Right lobe of liver (tissue), 6 donors: Measurements from ENCODE around the gene SSR3. TPM values are rescaled to one million over a fixed set of nuclear protein-coding genes. Genes with fewer than 3 reads are reported as not detected.

Source experiments
- ATAC-seq, 4 donors: fragments of 200-7000 bp; cut with Tn5 transposase; one replicate each; pipeline ENCODE4 v1.9.1; 2020; ENCODE audit warnings: mild to moderate bottlenecking in 4 of 4, moderate library complexity in 4 of 4
- DNase-seq, 3 donors: peaks; one replicate each; pipeline ENCODE4 v3.0.0-alpha.2; 2020
- H3K27ac ChIP-seq, 3 donors: fragments of 200-600 bp; one replicate each; pipeline ENCODE4 v1.8.0; 2022
- H3K27me3 ChIP-seq, 2 donors: fragments of 200-600 bp; one replicate each; pipeline ENCODE4 v1.8.0; 2022
- H3K36me3 ChIP-seq, 4 donors: fragments of 200-600 bp; sonication (generic) in 1 of 4; one replicate each; pipeline versions ENCODE4 v1.5.1 to v1.8.0; 2017 to 2022; ENCODE audit warnings: control low read depth in 1 of 4
- H3K4me1 ChIP-seq, 4 donors: fragments of 200-600 bp; sonication (generic) in 1 of 4; one replicate each; pipeline versions ENCODE4 v1.5.1 to v1.8.0; 2017 to 2022; ENCODE audit warnings: control low read depth in 1 of 4
- H3K4me3 ChIP-seq, 3 donors: fragments of 200-600 bp; one replicate each; pipeline ENCODE4 v1.8.0; 2022
- H3K9me3 ChIP-seq, 4 donors: fragments of 200-600 bp; sonication (generic) in 1 of 4; one replicate each; pipeline versions ENCODE4 v1.5.1 to v1.8.0; 2017 to 2022; ENCODE audit warnings: control low read depth in 1 of 4
- POLR2A ChIP-seq: fragments of 450-650 bp; IDR thresholded peaks from one replicate; pipeline ENCODE4 v1.6.1; 2017; ENCODE audit warnings: antibody characterized with exemption, mild to moderate bottlenecking
- WGBS: methylation state at CpG from one replicate; pipeline ENCODE4 v1.1.6; 2018; ENCODE audit warnings: low coverage, low lambda C conversion rate; ENCODE audit not compliant: insufficient coverage; ENCODE audit errors: missing lambda C conversion rate; 5-methylcytosine and 5-hydroxymethylcytosine counted together
- intact Hi-C, 2 donors: fragments of 100-400 bp; cut with DNase I; formaldehyde crosslinking; loops; one replicate each; pipeline versions ENCODE4 v1.11.2 to v1.14.1; 2022
- long read RNA-seq: library from polyadenylated mRNA; unstranded; transcript quantifications from one replicate; pipeline ENCODE4 v2.0.0, GENCODE V29; 2019
- total RNA-seq, 6 experiments: library from RNA; depleted of rRNA in 2 of 6; stranded (reverse); fragments of >200 nt in 2 of 6; fragmentation: NEBNext Ultra II Directional in 3 of 6; extraction: Animal tissue kit (Norgen Biotek cat#: 25700) in 3 of 6; gene quantifications; one replicate each; pipeline versions ENCODE4 v1.1.0 to v1.2.4, GENCODE V29; 2016 to 2023
- TF ChIP-seq, protein P1 (sequence below), 4 donors: fragments of 200-600 bp in 3 of 4; fragments of 450-650 bp in 1 of 4; IDR thresholded peaks; one replicate each; pipeline versions ENCODE4 v1.5.1 to v1.8.0; 2016 to 2022; ENCODE audit warnings: antibody characterized with exemption in 4 of 4, mild to moderate bottlenecking in 2 of 4
- donor health status: DM: no; HTN: yes; CAD: no.
- donor health status: DM: no; HTN: no; CAD: no.
- donor health status: DM: no; HTN: no; CAD: no.
- donor health status: DM: no; HTN: yes; CAD: no.
- donor health status: DM: no; HTN: yes; CAD: no.

Gene SSR3
- 100 to 1,000 TPM in 5 of 6 experiments, 10 to 100 TPM in 1; 73.6 to 168 (median 118) TPM for total RNA-seq
- long read RNA-seq, transcript SSR3-201 (5 exons, 3,716 nt), result major isoform, 17 of 22 reads
- long read RNA-seq, partial matches to known transcripts, result 1 of 22 reads
- long read RNA-seq, other reads (novel, unspliced or antisense), result 4 of 22 reads

DNA sequence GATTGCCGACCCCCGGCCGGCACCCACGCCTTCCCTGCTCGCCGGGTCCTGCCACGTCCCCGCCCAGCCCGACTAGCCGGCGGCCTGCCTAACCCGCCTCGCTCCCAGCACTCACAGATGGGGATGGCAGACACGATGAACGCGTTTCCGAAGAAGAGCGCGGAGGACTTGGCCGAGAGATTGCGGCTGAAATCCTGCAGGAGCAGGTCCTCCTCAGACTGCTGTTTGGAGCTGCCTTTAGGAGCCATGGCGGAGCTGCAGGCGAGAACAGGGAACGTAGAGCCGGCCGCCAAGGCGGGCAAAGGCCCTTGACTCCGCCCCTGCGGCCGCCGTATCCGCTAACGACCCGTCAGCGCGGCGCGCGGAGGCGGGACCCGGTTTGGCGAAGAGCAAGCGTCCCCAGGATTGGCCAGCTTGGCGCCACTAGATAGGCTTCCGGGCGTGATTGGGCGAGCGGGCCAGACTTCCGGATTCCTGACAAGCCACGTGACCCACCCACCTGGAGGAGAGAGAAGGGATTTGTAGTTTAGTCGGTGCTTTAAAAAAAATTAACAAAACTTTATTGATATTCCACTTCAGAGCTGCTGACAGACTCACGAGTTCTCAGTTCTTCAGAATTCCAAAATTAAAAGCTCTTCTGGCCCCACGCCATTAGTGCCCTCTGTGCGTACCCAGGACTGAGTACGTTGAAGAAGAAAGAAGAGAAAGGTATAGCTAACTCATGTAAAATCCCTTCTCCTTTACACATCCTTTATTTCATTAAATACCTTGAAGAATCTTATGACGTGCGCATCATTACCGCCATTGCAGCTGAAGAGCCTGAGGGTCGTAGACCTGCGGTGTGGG lies at the start of gene SSR3:
SSR3 (minus strand) TSS at position 276 of the 846 bp plus-strand sequence; CDS start at position 248, 28 bp downstream.
- DNase-seq (peak; percentile 99 to 100 (median 99)), ATAC-seq (peak; percentile 99 to 100 (median 100))
- Histone ChIP-seq H3K9me3 (no peaks in the 10 kb centered on the region), H3K4me1 (peaks cover 0 to 18% (median 2%) of the 10 kb centered on the region in 4 donors), H3K36me3 (peaks cover 0 to 14% (median 3%) of the 10 kb centered on the region in 4 donors), H3K27me3 (no peaks in the 10 kb centered on the region), H3K4me3 (peak within 1 kb of the TSS; percentile 84 to 91 (median 85)), H3K27ac (peak within 1 kb of the TSS; percentile 73 to 86 (median 79))
- intact Hi-C loops, result loop anchor here (10.0 kb wide), 1 partner anchor 120 kb away; the partner anchor contains the start of gene TIPARP (in 2 of the 2)
- TF ChIP-seq, protein P1, sequence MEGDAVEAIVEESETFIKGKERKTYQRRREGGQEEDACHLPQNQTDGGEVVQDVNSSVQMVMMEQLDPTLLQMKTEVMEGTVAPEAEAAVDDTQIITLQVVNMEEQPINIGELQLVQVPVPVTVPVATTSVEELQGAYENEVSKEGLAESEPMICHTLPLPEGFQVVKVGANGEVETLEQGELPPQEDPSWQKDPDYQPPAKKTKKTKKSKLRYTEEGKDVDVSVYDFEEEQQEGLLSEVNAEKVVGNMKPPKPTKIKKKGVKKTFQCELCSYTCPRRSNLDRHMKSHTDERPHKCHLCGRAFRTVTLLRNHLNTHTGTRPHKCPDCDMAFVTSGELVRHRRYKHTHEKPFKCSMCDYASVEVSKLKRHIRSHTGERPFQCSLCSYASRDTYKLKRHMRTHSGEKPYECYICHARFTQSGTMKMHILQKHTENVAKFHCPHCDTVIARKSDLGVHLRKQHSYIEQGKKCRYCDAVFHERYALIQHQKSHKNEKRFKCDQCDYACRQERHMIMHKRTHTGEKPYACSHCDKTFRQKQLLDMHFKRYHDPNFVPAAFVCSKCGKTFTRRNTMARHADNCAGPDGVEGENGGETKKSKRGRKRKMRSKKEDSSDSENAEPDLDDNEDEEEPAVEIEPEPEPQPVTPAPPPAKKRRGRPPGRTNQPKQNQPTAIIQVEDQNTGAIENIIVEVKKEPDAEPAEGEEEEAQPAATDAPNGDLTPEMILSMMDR (IDR thresholded peaks at IDR 0.05), result peak in 1 of 4 donors; percentile 64
- TF ChIP-seq POLR2A, result peak; percentile 94
- WGBS, result 4% methylated on average over 28 of the region's 60 CpGs

DNA sequence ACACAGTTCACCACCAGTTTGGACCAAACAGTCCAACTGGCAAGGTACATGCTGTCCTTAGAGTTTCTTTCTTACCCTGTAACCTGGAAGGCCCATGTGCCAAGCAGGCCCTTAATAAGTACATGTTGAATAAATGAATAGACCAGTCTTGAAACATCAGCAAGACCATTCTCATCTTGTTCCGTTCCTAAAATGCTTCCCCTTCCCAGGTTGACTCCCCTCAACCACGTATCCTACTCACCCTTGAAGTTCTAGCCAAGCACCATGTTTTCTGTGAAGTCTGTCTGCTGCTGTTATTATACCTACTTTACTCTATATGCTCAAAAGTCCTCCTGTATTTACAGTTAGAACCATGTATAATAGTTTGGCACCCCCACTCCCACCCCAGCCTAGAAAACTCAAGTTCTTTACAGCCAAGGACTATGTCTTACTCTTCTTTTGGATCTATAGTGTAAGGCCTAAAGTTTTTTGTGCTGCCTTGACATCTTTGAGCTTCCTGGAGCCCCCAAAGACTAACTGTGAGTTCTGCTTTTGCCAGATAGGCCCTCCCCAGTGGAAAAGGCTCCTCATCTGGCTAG lies 49.2 kb upstream of the SSR3 start:
- Histone ChIP-seq H3K27me3 (no peaks in the 10 kb centered on the region), H3K4me1 (peaks cover 0 to 5% (median 0%) of the 10 kb centered on the region in 4 donors), H3K4me3 (no peak overlapping the region), H3K9me3 (no peaks in the 10 kb centered on the region), H3K36me3 (no peaks in the 10 kb centered on the region), H3K27ac (no peak overlapping the region)
- intact Hi-C loops, result no loop called here
- 68% methylated on average over 2 of the region's 2 CpGs for WGBS
- no peak for DNase-seq
- no peak for ATAC-seq
- TF ChIP-seq, protein P1 (IDR thresholded peaks at IDR 0.05), result no peak
- TF ChIP-seq POLR2A, result no peak

DNA sequence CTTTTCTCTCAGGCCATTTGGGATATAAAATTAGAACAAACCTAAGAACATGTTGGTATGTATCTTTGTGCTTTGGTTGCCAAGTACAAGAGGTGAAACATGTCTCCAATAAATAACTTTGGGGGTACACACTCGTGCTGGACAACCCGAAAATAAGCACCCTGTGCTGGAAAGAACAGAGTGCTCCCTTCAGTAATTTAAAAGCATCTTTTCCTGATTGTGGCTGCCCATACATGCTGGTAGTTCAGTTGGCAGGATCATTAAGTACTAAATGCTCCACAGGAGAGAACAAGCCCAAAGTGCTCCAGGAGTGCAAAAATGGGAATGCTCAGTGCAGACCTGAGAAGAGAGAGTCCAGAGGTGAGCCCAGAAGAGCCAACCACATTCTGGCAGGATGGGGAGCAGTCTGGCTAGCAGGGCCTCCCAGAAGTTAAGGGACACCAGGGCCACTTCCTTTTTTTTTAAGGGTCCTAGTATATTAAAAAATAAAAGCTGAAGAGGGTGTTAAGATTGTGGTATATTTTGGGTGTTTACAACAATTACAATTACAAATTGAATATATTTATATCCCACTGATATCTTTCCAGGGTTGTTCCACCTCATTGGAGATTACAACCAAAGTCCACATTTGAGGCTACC lies 48.6 kb upstream of the SSR3 start:
- ATAC-seq, result no peak
- no peak overlapping the region for H3K27ac ChIP-seq
- H3K9me3 ChIP-seq, result no peaks in the 10 kb centered on the region
- H3K4me3 ChIP-seq, result no peak overlapping the region
- no peak for DNase-seq
- no peaks in the 10 kb centered on the region for H3K36me3 ChIP-seq
- no peak for TF ChIP-seq POLR2A
- intact Hi-C loops, result no loop called here
- WGBS, result 100% methylated on average over 2 of the region's 2 CpGs
- no peaks in the 10 kb centered on the region for H3K27me3 ChIP-seq
- peaks cover 0 to 5% (median 0%) of the 10 kb centered on the region in 4 donors for H3K4me1 ChIP-seq

DNA sequence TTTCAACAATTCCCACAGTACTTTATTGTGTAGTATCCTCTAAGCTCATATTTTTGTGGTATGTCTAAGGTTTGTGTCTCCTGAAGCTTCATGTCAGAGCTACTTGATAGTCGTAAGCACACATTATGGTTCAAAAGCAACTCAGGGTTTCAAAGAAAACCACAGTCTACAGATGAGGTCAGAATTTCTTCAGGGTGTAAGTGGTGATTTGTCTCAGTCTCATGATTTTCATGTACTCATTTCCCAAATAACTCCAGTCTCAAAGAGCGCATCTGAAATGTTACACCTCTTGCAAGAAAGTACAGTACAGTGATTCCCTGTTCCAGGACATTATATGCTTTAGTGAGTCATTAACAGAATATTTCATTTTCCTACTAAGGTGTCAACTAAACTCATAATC lies 47.5 kb upstream of the SSR3 start:
- intact Hi-C loops, result no loop called here
- TF ChIP-seq, protein P1 (IDR thresholded peaks at IDR 0.05), result no peak
- H3K4me3 ChIP-seq, result no peak overlapping the region
- no peak overlapping the region for H3K27ac ChIP-seq
- no peaks in the 10 kb centered on the region for H3K27me3 ChIP-seq
- H3K36me3 ChIP-seq, result no peaks in the 10 kb centered on the region
- 75% methylated on average over 1 of the region's 2 CpGs for WGBS
- no peaks in the 10 kb centered on the region for H3K9me3 ChIP-seq
- DNase-seq, result no peak
- ATAC-seq, result no peak
- H3K4me1 ChIP-seq, result peaks cover 0 to 5% (median 0%) of the 10 kb centered on the region in 4 donors
